WERI-Rb-1 (cell line): Measurements from ENCODE around the gene VAMP8.
"Not testable (repeated sequence)": the region's sequence is repeated elsewhere in the genome, so short reads cannot be mapped to it uniquely, and the experiment has no call there.

Source experiments
- DNase-seq: peaks from one replicate; pipeline ENCODE4 v3.0.0-alpha.2; 2020
- H3K27ac ChIP-seq: fragments of 250-450 bp; sonication (Bioruptor Pico); 2 replicates; pipeline ENCODE4 v1.5.1; 2020; ENCODE audit warnings: mild to moderate bottlenecking, moderate library complexity
- H3K27me3 ChIP-seq: fragments of 250-450 bp; sonication (Bioruptor Pico); 2 replicates; pipeline ENCODE4 v1.5.1; 2021; ENCODE audit warnings: mild to moderate bottlenecking, low read depth, moderate library complexity; ENCODE audit not compliant: insufficient read depth, severe bottlenecking
- H3K36me3 ChIP-seq: fragments of 250-450 bp; sonication (Bioruptor Pico); 2 replicates; pipeline ENCODE4 v1.5.1; 2020; ENCODE audit warnings: mild to moderate bottlenecking, moderate library complexity
- H3K4me3 ChIP-seq: 2 replicates; pipeline ENCODE4 v1.5.1; 2011; ENCODE audit warnings: low read depth, mild to moderate bottlenecking, control low read depth, low read length
- H3K9me3 ChIP-seq: fragments of 250-450 bp; sonication (Bioruptor Pico); 2 replicates; pipeline ENCODE4 v1.5.1; 2021; ENCODE audit warnings: mild to moderate bottlenecking, moderate library complexity; ENCODE audit not compliant: severe bottlenecking
- TF ChIP-seq, protein P1 (sequence below): IDR thresholded peaks from 2 replicates; pipeline ENCODE4 v1.5.1; 2011; ENCODE audit warnings: low read depth, mild to moderate bottlenecking, control low read depth, inconsistent platforms, low read length

Gene VAMP8

DNA sequence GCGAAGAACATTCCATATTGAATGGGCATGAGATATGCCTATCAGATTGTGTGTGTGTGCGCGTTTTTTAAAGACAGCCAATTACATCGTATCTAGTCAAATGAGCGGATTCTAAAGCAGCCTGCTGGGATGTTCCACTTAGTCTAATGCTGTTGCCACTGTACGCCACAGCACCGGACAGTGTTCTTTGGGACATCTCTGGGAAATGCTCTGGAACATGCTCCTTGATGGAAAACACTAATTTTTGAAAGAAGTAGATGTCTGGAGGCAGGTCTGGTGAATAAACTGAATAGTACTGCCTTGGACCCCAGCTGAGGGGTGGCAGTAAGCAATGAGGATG lies 28.7 kb downstream of the VAMP8 start:
- no peaks in the 10 kb centered on the region for H3K27me3 ChIP-seq
- peaks cover 25% of the 10 kb centered on the region for H3K36me3 ChIP-seq
- H3K9me3 ChIP-seq = no peaks in the 10 kb centered on the region
- no peak overlapping the region for H3K4me3 ChIP-seq
- no peak overlapping the region for H3K27ac ChIP-seq
- TF ChIP-seq, protein P1, sequence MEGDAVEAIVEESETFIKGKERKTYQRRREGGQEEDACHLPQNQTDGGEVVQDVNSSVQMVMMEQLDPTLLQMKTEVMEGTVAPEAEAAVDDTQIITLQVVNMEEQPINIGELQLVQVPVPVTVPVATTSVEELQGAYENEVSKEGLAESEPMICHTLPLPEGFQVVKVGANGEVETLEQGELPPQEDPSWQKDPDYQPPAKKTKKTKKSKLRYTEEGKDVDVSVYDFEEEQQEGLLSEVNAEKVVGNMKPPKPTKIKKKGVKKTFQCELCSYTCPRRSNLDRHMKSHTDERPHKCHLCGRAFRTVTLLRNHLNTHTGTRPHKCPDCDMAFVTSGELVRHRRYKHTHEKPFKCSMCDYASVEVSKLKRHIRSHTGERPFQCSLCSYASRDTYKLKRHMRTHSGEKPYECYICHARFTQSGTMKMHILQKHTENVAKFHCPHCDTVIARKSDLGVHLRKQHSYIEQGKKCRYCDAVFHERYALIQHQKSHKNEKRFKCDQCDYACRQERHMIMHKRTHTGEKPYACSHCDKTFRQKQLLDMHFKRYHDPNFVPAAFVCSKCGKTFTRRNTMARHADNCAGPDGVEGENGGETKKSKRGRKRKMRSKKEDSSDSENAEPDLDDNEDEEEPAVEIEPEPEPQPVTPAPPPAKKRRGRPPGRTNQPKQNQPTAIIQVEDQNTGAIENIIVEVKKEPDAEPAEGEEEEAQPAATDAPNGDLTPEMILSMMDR = no peak
- no peak for DNase-seq

DNA sequence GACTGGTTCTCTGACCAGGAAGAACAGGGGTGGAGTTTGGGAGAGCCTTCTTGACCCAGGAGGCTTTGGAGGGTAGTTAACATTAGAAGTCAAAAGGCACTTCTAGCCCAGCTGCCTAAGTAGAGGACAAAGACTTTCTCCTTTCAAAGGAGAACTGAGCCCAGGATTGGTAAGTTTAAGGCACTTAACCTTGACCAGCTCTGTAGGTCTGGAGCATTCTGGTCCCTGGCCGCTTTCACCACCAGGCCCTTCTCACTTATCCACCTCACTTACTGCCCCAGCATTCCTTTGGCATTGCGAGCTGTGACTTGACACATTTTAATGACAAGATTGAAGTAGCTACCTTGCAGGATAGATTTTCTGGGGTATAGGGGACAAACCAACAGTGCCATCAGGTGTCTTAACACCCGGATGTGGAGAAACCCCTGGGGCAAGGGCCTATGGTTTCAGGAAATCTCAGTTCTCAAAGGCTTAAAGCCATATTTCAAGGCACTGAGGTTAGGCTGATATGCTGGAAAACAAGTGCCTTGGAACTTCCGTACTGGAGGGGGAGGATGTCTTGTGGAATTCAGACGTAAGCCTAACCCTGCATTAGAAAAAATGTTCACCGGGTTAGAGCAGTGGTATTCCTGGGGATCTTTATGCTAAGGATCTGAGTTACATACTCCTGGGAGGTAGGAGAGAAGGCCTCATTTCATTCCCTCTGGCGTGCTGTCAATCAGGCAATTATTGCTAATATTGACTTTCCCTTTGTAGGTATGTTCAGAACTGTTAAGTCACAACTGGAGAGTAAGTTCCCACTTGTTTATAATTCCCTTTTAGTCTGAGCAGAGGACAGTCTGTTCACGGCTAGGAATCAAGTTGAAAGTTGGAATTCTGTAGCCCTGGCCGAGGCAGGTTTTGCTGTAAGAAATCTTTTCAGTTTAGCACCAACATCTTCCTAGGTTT lies 30.2 kb downstream of the VAMP8 start:
- TF ChIP-seq, protein P1 = no peak
- H3K9me3 ChIP-seq = no peaks in the 10 kb centered on the region
- no peak overlapping the region for H3K4me3 ChIP-seq
- H3K36me3 ChIP-seq = peaks cover 25% of the 10 kb centered on the region
- no peak for DNase-seq
- no peak overlapping the region for H3K27ac ChIP-seq
- H3K27me3 ChIP-seq = no peaks in the 10 kb centered on the region

DNA sequence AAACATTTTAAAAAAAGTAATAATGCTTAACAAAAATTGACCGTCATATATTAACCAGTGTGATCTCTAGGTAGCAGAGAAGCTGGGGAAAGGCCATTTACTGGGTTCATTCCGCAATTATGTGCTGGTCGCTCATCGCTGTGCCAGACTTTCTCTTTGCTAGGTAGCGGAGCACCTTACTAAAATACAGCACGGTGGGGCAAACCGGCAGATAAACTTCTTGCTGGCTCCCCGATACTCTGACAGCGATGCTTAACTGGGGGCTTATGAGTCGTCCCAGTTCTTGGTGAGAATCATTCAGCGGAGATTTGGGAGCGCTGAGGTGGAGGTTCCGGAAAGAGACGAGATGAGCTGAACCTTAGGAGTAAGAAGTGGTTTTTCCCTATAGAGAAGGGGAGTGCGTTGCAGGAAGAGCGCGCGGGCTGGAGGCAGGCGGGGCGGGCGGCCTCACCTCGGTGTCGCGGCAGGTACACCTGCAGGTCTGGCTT lies 33.9 kb downstream of the VAMP8 start:
- Histone ChIP-seq H3K36me3 (peaks cover 25% of the 10 kb centered on the region), H3K27me3 (no peaks in the 10 kb centered on the region), H3K27ac (peak overlapping the region; percentile 80), H3K9me3 (no peaks in the 10 kb centered on the region), H3K4me3 (peak overlapping the region; percentile 64)
- DNase-seq = no peak
- TF ChIP-seq, protein P1 = no peak

DNA sequence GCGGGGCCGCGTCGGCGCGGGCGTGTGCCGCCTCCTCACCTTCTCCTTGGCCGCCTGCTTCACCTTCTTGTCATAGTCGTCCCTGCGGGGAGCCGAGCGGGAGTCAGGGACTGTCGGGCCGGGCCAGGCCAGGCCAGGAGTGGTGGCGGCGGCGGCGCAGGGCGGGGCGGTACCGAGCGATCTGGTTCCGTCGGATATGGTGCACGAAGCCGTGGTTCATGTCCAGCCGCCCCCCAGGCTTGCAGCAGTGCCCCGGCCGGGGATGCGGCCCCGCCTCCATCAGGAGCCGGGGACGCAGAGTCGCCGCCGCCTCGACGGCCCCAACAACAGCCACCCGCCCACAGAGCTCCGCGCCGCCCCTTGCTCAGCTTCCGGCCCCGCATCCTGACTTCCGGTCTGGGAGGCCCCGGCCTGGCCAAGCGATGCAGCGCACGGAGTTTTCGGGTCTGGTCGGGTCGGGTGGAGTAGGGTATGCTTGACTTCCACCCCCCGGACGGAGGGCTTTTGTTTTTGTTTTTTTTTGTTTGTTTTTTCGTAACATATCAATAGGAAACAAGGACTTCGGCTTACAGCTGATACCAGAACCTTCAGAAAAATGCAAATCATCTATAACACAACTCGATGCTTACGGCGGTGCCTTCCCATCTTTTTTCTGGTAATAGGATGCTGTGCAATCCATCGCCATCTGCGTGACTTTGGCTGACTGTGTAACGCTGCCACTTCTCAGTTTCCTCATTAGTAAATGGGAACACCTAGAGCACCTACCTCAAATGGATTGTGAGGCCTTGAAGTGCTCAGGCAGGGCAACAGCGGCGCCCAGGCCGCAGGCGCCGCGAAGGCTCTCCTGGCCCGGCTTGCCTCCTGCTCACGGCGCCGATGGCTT lies 34.6 kb downstream of the VAMP8 start, which contains the start of gene C2orf68:
Gene C2orf68, minus strand, starts transcription at position 362 of the 883 bp plus-strand sequence. Its CDS starts 82 bp downstream, at position 280.
- H3K36me3 ChIP-seq = peaks cover 28% of the 10 kb centered on the region
- TF ChIP-seq, protein P1 = no peak
- H3K4me3 ChIP-seq = peak within 1 kb of the TSS; percentile 64
- H3K27ac ChIP-seq = peak within 1 kb of the TSS; percentile 80
- peak; percentile 92 for DNase-seq
- H3K9me3 ChIP-seq = no peaks in the 10 kb centered on the region
- no peaks in the 10 kb centered on the region for H3K27me3 ChIP-seq

DNA sequence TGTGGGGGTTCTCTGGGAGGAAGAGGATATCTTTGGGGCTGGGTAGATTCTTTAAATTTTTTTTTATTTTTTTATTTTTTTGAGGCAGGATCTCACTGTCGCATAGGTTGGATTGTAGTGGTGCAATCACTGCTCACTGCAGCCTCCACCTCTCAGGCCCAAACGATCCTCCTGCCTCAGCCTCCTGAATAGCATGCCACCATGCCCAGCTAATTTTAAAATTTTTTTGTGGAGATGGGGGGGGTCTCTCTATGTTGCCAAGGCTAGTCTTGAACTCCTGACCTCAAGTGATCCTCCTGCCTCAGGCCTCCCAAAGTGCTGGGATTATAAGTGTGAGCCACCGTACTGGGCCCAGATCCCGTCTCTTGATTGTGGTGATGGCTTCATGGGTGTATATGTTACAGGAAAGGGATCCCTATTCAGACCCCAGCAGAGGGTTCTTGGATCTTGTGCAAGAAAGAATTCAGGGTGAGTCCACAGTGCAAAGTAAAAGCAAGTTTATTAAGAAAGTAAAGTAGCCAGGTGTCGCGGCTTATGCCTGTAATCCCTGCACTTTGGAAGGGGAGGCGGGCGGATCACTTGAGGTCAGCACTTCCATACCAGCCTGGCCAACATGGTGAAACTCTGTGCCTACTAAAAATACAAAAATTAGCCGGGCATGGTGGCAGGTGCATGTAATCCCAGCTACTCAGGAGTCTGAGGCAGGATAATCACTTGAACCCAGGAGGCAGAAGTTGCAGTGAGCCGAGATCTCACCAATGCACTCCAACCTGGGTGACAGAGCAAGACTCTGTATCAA lies 36.5 kb downstream of the VAMP8 start:
- TF ChIP-seq, protein P1 = no peak
- Histone ChIP-seq H3K9me3 (no peaks in the 10 kb centered on the region), H3K36me3 (peaks cover 27% of the 10 kb centered on the region), H3K4me3 (no peak overlapping the region), H3K27me3 (no peaks in the 10 kb centered on the region), H3K27ac (no peak overlapping the region; the same call in 1 of the 2 replicates)
- DNase-seq = peak; percentile 79

DNA sequence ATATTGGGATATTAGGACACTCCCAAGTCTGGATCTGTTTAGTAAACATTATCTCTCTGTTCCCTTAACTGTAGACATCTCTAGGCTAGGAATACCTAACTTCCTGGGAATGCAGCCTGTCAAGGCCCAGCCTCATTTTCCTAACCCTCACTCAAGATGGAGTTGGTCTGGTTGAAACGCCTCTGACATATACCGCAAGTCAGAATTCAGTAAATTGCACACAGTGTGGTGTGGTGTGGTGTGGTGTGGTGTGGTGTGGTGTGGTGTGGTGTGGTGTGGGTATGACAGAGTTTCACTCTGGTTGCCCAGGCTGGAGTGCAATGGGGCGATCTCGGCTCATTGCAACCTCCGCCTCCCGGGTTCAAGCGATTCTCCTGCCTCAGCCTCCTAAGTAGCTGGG lies 37.4 kb downstream of the VAMP8 start:
- DNase-seq, H3K9me3 ChIP-seq, H3K27me3 ChIP-seq, H3K4me3 ChIP-seq, H3K27ac ChIP-seq: not testable (repeated sequence)
- peaks cover 28% of the 10 kb centered on the region for H3K36me3 ChIP-seq
